GM08714 (cell line): ENCODE measurements around the gene CTNNA2.

Experiments
- H3K4me3 ChIP-seq: fragments of 200-500 bp; sonication (Bioruptor generic); 2 replicates; pipeline ENCODE4 v1.5.1; 2014; ENCODE audit warnings: mild to moderate bottlenecking, low read length, inconsistent platforms
- ZNF274 ChIP-seq: IDR thresholded peaks from 2 replicates; pipeline ENCODE4 v1.6.1; 2012; ENCODE audit warnings: mild to moderate bottlenecking, low read depth, low read length

CTNNA2 gene

DNA sequence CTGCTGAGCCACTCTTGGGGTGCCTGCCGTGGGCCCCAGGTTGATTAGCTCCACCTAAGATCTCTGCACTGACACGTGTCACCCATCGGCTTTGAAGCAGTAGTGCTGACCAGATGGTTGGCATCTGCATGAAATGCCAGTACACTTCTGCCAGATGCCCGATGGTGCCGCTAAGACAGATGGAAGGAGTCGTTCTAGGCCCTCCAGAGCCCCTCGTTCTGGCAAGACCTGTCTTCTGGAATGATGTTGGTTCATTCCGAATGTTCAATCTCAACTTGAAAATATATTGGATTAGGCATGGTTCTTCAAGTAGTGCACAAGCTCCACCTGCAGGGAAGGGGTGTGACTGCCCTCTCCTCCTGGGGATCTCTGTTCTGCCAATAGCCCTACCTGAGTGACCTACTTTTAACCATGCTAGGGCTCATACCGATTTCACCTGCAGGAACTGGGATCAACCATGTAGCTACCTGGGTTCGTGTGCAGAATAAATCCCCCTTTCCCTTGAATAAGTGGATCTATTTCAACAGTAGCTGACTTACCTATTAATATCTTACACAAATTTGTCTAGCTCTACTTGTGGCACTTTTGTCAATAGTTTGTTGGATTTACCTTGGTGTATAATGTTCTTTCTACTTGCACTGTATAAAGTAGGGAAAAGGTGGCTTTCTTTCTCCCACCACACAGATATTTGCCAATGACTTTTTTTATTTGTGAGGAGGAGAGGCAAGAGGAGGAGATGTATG lies 342.6 kb downstream of the CTNNA2 start:
- no peak for TF ChIP-seq ZNF274

GRCh38 chr2:79857888-79858287 lies 345.0 kb downstream of the CTNNA2 start:
- no peak for TF ChIP-seq ZNF274
- no peak overlapping the region for H3K4me3 ChIP-seq

More for the DNA sequence above, 342.6 kb downstream of the CTNNA2 start:
- no peak overlapping the region for H3K4me3 ChIP-seq

- no peak overlapping the region for H3K4me3 ChIP-seq
- no peak for TF ChIP-seq ZNF274
These were observed 347.6 kb downstream of the CTNNA2 start for GRCh38 chr2:79860228-79861058.

- H3K4me3 ChIP-seq, result no peak overlapping the region
- no peak for TF ChIP-seq ZNF274
These were observed 348.2 kb downstream of the CTNNA2 start for GRCh38 chr2:79861059-79861374.

- H3K4me3 ChIP-seq, result no peak overlapping the region
- TF ChIP-seq ZNF274, result no peak
These were observed 349.9 kb downstream of the CTNNA2 start for GRCh38 chr2:79862756-79863155.

DNA sequence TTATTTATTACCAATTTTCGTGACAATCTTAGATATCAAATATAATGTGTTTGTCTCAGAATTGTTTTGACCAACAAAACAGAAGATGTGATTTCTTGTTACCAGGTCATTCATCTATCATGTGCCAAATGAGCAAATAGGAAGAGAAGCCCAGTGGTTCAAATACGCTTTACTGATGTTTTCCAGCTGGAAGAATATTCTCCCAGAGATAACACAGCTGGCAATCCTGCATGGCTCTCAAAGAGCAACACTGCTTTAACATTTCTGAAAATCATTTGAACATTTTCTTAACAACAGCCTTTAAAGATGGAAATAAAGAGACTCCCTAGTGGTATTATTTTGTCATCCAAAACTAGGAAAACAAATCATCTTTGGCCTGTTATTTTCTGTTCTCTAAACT lies 359.8 kb downstream of the CTNNA2 start:
- TF ChIP-seq ZNF274, result no peak
- no peak overlapping the region for H3K4me3 ChIP-seq

GRCh38 chr2:79874015-79874414 lies 361.2 kb downstream of the CTNNA2 start:
- TF ChIP-seq ZNF274, result no peak

DNA sequence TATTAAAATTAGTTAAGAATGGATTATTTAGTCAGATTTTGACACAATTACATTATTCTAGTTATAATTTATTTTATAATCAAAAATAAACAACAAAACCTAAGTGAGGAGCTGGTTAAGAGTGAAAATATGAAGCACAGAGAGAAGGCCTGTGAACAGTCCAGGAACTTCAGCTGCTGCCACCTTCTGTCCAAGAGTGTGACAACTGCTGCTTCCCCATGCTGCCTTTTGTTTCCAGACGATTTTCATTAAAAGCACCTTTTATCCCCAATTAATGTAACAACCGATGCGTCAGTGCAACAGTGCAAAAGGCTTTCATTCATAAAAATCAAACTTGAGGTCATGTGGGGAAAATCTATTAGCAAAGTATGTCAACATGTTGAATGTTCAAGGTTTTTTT lies 363.6 kb downstream of the CTNNA2 start:
- no peak overlapping the region for H3K4me3 ChIP-seq
- TF ChIP-seq ZNF274, result no peak

More at GRCh38 chr2:79874015-79874414, 361.2 kb downstream of the CTNNA2 start:
- no peak overlapping the region for H3K4me3 ChIP-seq

- H3K4me3 ChIP-seq, result no peak overlapping the region
- TF ChIP-seq ZNF274, result no peak
These were observed 369.7 kb downstream of the CTNNA2 start for GRCh38 chr2:79882548-79882947.

DNA sequence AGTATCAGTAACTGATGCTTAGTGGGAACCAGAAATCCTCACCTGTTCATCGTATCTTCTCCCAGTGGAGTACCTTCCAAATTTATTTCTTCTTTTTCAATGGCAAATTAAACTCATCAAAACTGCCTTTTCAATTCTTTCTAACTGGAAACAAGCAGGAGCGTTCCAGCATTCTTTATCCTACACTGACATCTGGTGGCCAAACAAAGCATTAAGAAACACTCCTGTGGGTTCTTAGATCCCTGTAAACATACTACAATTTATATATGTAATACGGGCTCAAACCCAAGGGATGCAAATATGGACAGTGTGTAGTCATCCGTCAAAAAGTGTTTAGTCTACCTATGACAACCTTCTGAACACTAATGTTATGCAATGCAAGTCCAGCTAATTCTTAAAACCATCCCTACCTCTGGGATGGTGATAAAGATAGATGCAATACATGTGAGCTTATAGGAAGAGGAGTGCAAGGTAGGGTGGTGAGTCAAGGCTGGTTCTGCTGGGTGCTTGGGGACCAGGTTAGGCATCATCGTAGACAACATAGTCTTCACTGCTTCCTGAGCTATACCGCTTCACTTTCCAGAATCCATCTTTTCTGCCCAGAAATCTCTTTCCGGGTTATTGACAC lies 375.0 kb downstream of the CTNNA2 start:
- TF ChIP-seq ZNF274, result no peak
- H3K4me3 ChIP-seq, result no peak overlapping the region

- no peak for TF ChIP-seq ZNF274
- H3K4me3 ChIP-seq, result no peak overlapping the region
These were observed 379.3 kb downstream of the CTNNA2 start for GRCh38 chr2:79892123-79892522.

DNA sequence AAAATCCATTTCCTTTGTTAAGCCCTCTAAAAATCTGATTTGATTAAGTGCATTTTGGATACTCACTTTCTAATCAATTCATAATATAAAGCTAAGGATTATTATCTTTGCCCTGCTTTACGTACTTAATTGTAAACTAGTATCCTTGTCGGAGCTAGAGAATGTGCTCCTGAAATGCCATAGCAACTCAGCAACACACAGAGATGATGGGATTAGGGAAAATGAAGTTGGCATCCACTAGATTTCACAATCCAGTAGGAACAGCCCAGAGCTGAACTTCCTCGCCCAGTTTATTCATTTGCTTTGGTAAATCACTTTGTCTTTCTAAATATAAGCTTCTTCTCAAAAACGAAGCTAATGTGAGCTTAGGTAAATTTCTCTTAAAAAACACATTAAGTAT lies 386.3 kb downstream of the CTNNA2 start:
- no peak overlapping the region for H3K4me3 ChIP-seq
- TF ChIP-seq ZNF274, result no peak

DNA sequence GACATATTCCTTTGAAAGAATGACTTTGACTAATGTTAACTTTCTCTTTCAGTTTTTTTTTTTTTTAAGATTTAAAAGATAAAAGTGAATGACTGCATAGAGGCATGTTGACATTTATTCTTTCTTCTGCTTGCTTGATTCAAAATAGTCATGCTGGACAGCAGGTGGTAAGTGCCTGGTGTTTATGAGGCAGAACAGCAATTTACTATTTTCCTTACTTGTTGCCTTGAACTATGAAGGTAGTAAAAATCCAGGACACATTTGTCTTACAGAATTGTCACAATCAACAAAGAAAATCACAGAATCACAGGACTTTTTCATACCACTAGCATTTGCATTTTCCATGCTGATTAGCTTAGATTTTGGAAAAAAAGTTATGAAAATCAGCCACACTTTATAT lies 388.3 kb downstream of the CTNNA2 start:
- TF ChIP-seq ZNF274, result no peak
- no peak overlapping the region for H3K4me3 ChIP-seq

DNA sequence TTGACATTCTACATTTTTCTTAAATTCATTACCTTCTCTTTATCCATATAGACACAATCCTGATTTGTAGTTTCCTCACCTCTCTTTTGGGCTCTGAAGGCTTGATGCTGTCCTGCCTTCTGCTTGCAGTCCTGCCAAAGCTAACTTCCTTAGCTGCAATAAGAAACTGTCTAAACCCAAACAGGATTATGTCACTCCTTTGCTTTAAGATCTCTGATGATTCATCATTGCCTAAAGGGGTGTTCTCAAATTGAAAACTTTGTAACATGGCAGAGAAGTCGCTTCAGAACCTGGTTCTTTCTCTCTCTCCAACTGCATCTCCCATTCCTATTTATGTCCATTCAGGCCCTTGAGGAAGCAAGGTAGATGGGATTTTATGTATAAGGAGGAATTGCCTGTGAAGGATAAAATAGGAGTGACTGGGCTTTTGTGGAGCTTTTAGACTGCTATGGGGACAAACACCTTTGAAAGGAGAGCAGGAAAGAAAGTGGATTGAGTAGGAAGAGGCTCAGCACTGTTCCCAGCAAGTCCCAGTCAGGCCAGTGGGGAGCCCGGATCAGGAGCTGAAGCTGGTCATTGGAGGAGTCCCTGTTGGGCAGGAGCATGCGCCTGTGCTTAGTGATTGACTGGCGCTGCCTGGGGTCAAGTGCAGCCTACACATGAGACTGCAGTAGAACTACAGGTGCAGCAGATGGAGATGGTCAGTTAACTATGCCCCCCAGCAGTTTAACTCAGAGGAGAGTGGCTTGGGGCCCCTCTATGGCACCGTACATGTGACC lies 390.6 kb downstream of the CTNNA2 start:
- TF ChIP-seq ZNF274, result no peak
- no peak overlapping the region for H3K4me3 ChIP-seq
